IMR-90 (cell line): Measurements from ENCODE around the gene CTNNBIP1. TPM values are rescaled to one million over a fixed set of nuclear protein-coding genes. Genes with fewer than 3 reads are reported as not detected.
A peak's percentile ranks its signal among the peaks of the same experiment; 100 is the strongest.

Experiments
- ATAC-seq: fragments of 200-7000 bp; cut with Tn5 transposase; 2 replicates; pipeline ENCODE4 v1.9.1; 2020; ENCODE audit warnings: low read depth, mild to moderate bottlenecking, moderate library complexity
- BruUV-seq: library from RNA; stranded (reverse); fragments of 400-500 nt; replicated peaks from 2 replicates; lab custom pipeline; 2021; lab: Mats Ljungman, UMichigan
- CTCF ChIA-PET: fragments of 300-600 bp; formaldehyde crosslinking; extraction: SDS; loops from one replicate; lab custom pipeline; 2021; ENCODE audit warnings: antibody characterized with exemption; lab: Yijun Ruan, JAX
- POLR2A ChIA-PET: fragments of 300-600 bp; sonication (Branson Sonifier 250); formaldehyde crosslinking; loops from one replicate; lab custom pipeline; 2022; ENCODE audit warnings: antibody characterized with exemption; ENCODE audit not compliant: unreplicated experiment; lab: Charles Lee
- DNase-seq: peaks from one replicate; pipeline ENCODE4 v3.0.0; 2013
- H2AFZ ChIP-seq: replicated peaks from 2 replicates; pipeline ENCODE3; 2013; ENCODE audit warnings: low read length, mild to moderate bottlenecking; ENCODE audit not compliant: poor library complexity
- H2AK5ac ChIP-seq: 2 replicates; pipeline ENCODE4 v1.6.1; 2013; ENCODE audit warnings: low read depth, low read length, inconsistent platforms
- H2AK9ac ChIP-seq: replicated peaks from 2 replicates; pipeline ENCODE3; 2013; ENCODE audit warnings: mild to moderate bottlenecking, low read depth, low read length, moderate library complexity; ENCODE audit not compliant: poor library complexity
- H2BK120ac ChIP-seq: 2 replicates; pipeline ENCODE4 v1.6.1; 2013; ENCODE audit warnings: low read depth, low read length, inconsistent platforms
- H2BK15ac ChIP-seq: 3 replicates; pipeline ENCODE4 v1.6.1; 2013; ENCODE audit warnings: low read depth, low read length, inconsistent platforms
- H2BK20ac ChIP-seq: 2 replicates; pipeline ENCODE4 v1.6.1; 2013; ENCODE audit warnings: low read depth, mild to moderate bottlenecking, inconsistent platforms, low read length, moderate library complexity
- H2BK5ac ChIP-seq: 2 replicates; pipeline ENCODE4 v1.6.1; 2013; ENCODE audit warnings: mild to moderate bottlenecking, low read depth, low read length, inconsistent platforms; ENCODE audit not compliant: poor library complexity, severe bottlenecking
- H3K14ac ChIP-seq: replicated peaks from 2 replicates; pipeline ENCODE4 v1.6.1; 2013; ENCODE audit warnings: low read depth, low read length, inconsistent platforms
- H3K18ac ChIP-seq: 2 replicates; pipeline ENCODE4 v1.6.1; 2013; ENCODE audit warnings: low read depth, low read length, control low read depth
- H3K23ac ChIP-seq: 2 replicates; pipeline ENCODE4 v1.6.1; 2013; ENCODE audit warnings: low read depth, low read length, inconsistent platforms
- H3K27ac ChIP-seq: 2 replicates; pipeline ENCODE4 v1.5.1; 2013; ENCODE audit warnings: mild to moderate bottlenecking, control low read depth, low read length; ENCODE audit not compliant: insufficient read depth
- H3K27me3 ChIP-seq: 2 replicates; pipeline ENCODE4 v1.6.1; 2013; ENCODE audit warnings: low read length; ENCODE audit not compliant: control insufficient read depth, insufficient read depth
- H3K36me3 ChIP-seq: 2 replicates; pipeline ENCODE4 v1.6.1; 2013; ENCODE audit warnings: low read length, mixed read lengths; ENCODE audit not compliant: control insufficient read depth, insufficient read depth
- H3K4ac ChIP-seq: 2 replicates; pipeline ENCODE4 v1.6.1; 2013; ENCODE audit warnings: low read depth, low read length, inconsistent platforms
- H3K4me1 ChIP-seq: 2 replicates; pipeline ENCODE4 v1.6.1; 2013; ENCODE audit warnings: low read length, mixed read lengths; ENCODE audit not compliant: control insufficient read depth, insufficient read depth
- H3K4me2 ChIP-seq: 2 replicates; pipeline ENCODE4 v1.6.1; 2013; ENCODE audit warnings: low read depth, mild to moderate bottlenecking, control low read depth, low read length, moderate library complexity
- H3K4me3 ChIP-seq: 2 replicates; pipeline ENCODE4 v1.5.1; 2013; ENCODE audit warnings: low read depth, mild to moderate bottlenecking, control low read depth, low read length, moderate library complexity; ENCODE audit not compliant: insufficient read depth
- H3K56ac ChIP-seq: 2 replicates; pipeline ENCODE4 v1.6.1; 2013; ENCODE audit warnings: low read length, inconsistent platforms; ENCODE audit not compliant: insufficient read depth; ENCODE audit errors: extremely low read depth
- H3K79me1 ChIP-seq, 2 experiments: 2 replicates each; pipeline ENCODE4 v1.6.1; 2013; ENCODE audit warnings: low read length in 2 of 2, inconsistent platforms in 1 of 2, low read depth in 1 of 2
- H3K9ac ChIP-seq: 2 replicates; pipeline ENCODE4 v1.6.1; 2013; ENCODE audit warnings: low read depth, low read length, control low read depth
- H3K9me1 ChIP-seq: 2 replicates; pipeline ENCODE4 v1.6.1; 2013; ENCODE audit warnings: low read length, inconsistent platforms; ENCODE audit not compliant: insufficient read depth
- H3K9me3 ChIP-seq: 2 replicates; pipeline ENCODE4 v1.6.1; 2013; ENCODE audit warnings: low read length; ENCODE audit not compliant: control insufficient read depth, insufficient read depth
- H4K20me1 ChIP-seq: 2 replicates; pipeline ENCODE4 v1.6.1; 2013; ENCODE audit warnings: low read length, inconsistent platforms; ENCODE audit not compliant: insufficient read depth
- H4K5ac ChIP-seq: 2 replicates; pipeline ENCODE4 v1.6.1; 2013; ENCODE audit warnings: mild to moderate bottlenecking, low read depth, low read length, control low read depth
- H4K8ac ChIP-seq, 2 experiments: 2 replicates each; pipeline ENCODE4 v1.6.1; 2013; ENCODE audit warnings: low read depth in 2 of 2, low read length in 2 of 2, control low read depth in 1 of 2, inconsistent platforms in 1 of 2
- H4K91ac ChIP-seq: 2 replicates; pipeline ENCODE4 v1.6.1; 2013; ENCODE audit warnings: low read depth, low read length, inconsistent platforms; ENCODE audit not compliant: insufficient read depth
- BHLHE40 ChIP-seq: fragments of 150-350 bp; IDR thresholded peaks from 2 replicates; pipeline ENCODE4 v1.6.1; 2016; ENCODE audit warnings: mild to moderate bottlenecking, low read depth, low read length
- CHD1 ChIP-seq: IDR thresholded peaks from 2 replicates; pipeline ENCODE4 v1.6.1; 2012; ENCODE audit warnings: low read depth, low read length, improper control_type of control experiment
- ELK1 ChIP-seq: fragments of 150-350 bp; IDR thresholded peaks from 2 replicates; pipeline ENCODE4 v1.6.1; 2016; ENCODE audit warnings: low read depth, mild to moderate bottlenecking, low read length, moderate library complexity, borderline replicate concordance
- MAZ ChIP-seq: IDR thresholded peaks from 2 replicates; pipeline ENCODE4 v1.6.1; 2012; ENCODE audit warnings: low read depth, mild to moderate bottlenecking, low read length, improper control_type of control experiment, moderate library complexity, borderline replicate concordance
- MXI1 ChIP-seq: IDR thresholded peaks from 2 replicates; pipeline ENCODE4 v1.6.1; 2012; ENCODE audit warnings: low read depth, mild to moderate bottlenecking, low read length, moderate library complexity, borderline replicate concordance
- NFE2L2 ChIP-seq: fragments of 150-350 bp; IDR thresholded peaks from 2 replicates; pipeline ENCODE4 v1.6.1; 2016; ENCODE audit warnings: low read depth, mild to moderate bottlenecking, low read length
- POLR2A ChIP-seq: IDR thresholded peaks from 2 replicates; pipeline ENCODE4 v1.6.1; 2012; ENCODE audit warnings: mild to moderate bottlenecking, low read depth, low read length
- RAD21 ChIP-seq: IDR thresholded peaks from 2 replicates; pipeline ENCODE4 v1.6.1; 2012; ENCODE audit warnings: low read length, improper control_type of control experiment
- RCOR1 ChIP-seq: IDR thresholded peaks from 2 replicates; pipeline ENCODE4 v1.6.1; 2012; ENCODE audit warnings: mild to moderate bottlenecking, low read length, improper control_type of control experiment; ENCODE audit not compliant: insufficient replicate concordance
- RFX5 ChIP-seq: IDR thresholded peaks from 2 replicates; pipeline ENCODE4 v1.8.0; 2012; ENCODE audit warnings: low read depth, mild to moderate bottlenecking, low read length, moderate library complexity
- SMC3 ChIP-seq: fragments of 150-350 bp; IDR thresholded peaks from 2 replicates; pipeline ENCODE4 v1.6.1; 2016; ENCODE audit warnings: low read depth, mild to moderate bottlenecking, antibody characterized with exemption, low read length, moderate library complexity
- WGBS, 2 experiments: methylation state at CpG; one replicate each; pipeline versions ENCODE4 v1.1.5 to v1.1.7; 2013; ENCODE audit warnings: missing lambda C conversion rate in 2 of 2; ENCODE audit not compliant: insufficient read length in 1 of 2; ENCODE audit errors: extremely low coverage in 2 of 2; 5-methylcytosine and 5-hydroxymethylcytosine counted together
- dilution Hi-C: fragments of 300-500 bp; cut with HindIII; formaldehyde crosslinking; loops from one replicate; pipeline ENCODE4 v1.14.3; 2018; ENCODE audit warnings: low sequenced_read_pairs; ENCODE audit not compliant: unreplicated experiment
- in situ Hi-C: fragments of 300-500 bp; cut with MboI; formaldehyde crosslinking; loops from 3 replicates; pipeline ENCODE4 v1.14.3; 2019; ENCODE audit warnings: low sequenced_read_pairs, inconsistent platforms, mixed read lengths
- intact Hi-C: fragments of 100-400 bp; cut with micrococcal nuclease; formaldehyde crosslinking; loops from 2 replicates; pipeline ENCODE4 v1.10.0; 2022
- polyA plus RNA-seq, 3 experiments: library from polyadenylated mRNA; depleted of rRNA; stranded (reverse); fragments of >200 nt; gene quantifications; 2 replicates each; pipeline ENCODE4 v1.2.3, GENCODE V29; 2012; ENCODE audit warnings: low replicate concordance in 1 of 3
- total RNA-seq: library from RNA; depleted of rRNA; stranded (reverse); fragments of >200 nt; gene quantifications from 2 replicates; pipeline ENCODE4 v1.2.3, GENCODE V29; 2012

CTNNBIP1 gene
- total and polyA plus RNA-seq, 2 of the 4 experiments (the other 2 are of a cell fraction): 24.7 to 28.5 TPM

- intact Hi-C loops: no loop called here
- dilution Hi-C loops: no loop called here
- 61% methylated on average over 3 of the region's 11 CpGs; no CpG with 5 or more reads in 1 of the 2 experiments for WGBS, 2 experiments
Measured at GRCh38 chr1:9872430-9873165, 37.5 kb downstream of the CTNNBIP1 start.

More at GRCh38 chr1:9872430-9873165, 37.5 kb downstream of the CTNNBIP1 start:
- in situ Hi-C loops: loop anchor here (5.0 kb wide), 1 partner anchor 70 kb away; the partner anchor contains the start of genes LZIC and NMNAT1
- Histone ChIP-seq H2BK5ac (no peak overlapping the region), H3K36me3 (peaks cover 11% of the 10 kb centered on the region; the same call in 1 of the 2 replicates), H3K4me2 (no peak overlapping the region), H3K9ac (no peak overlapping the region), H4K5ac (no peak overlapping the region), H2BK120ac (no peak overlapping the region), H3K27me3 (no peaks in the 10 kb centered on the region), H3K4me1 (peaks cover 5% of the 10 kb centered on the region), H3K4me3 (no peak overlapping the region), H3K18ac (no peak overlapping the region), H3K4ac (no peak overlapping the region), H3K27ac (no peak overlapping the region), H3K23ac (no peak overlapping the region), H3K56ac (no peak overlapping the region), H2AK5ac (no peak overlapping the region), H2BK15ac (no peak overlapping the region), H2BK20ac (no peak overlapping the region), H2AK9ac (peak overlapping the region; percentile 44), H3K14ac (0 out of 2 replicates have a peak overlapping the region, but pooled peaks have one; percentile 4), H4K91ac (no peak overlapping the region), H2AFZ (peak overlapping the region; percentile 40), H4K8ac (no peak overlapping the region), H4K20me1 (no peaks in the 10 kb centered on the region), H3K79me1 (peaks cover 0 to 3% of the 10 kb centered on the region in 2 experiments; a peak in 2 of 4 replicates), H3K9me1 (no peaks in the 10 kb centered on the region), H3K9me3 (no peaks in the 10 kb centered on the region)
- DNase-seq (peak; percentile 68), ATAC-seq (peak; percentile 52)
- TF ChIP-seq BHLHE40: no peak
- no peak for TF ChIP-seq SMC3
- no peak; the same call in 1 of the 2 replicates for TF ChIP-seq MAZ
- no peak for TF ChIP-seq POLR2A
- no peak for TF ChIP-seq RCOR1
- no peak for TF ChIP-seq CHD1
- TF ChIP-seq ELK1: no peak
- TF ChIP-seq NFE2L2: no peak
- TF ChIP-seq MXI1: no peak
- TF ChIP-seq RAD21: no peak
- no peak for TF ChIP-seq RFX5
- CTCF ChIA-PET: interaction anchor here (1.1 kb wide), 1 partner anchor 41 kb away, joined by 3 read pairs; no protein-coding TSS in a partner anchor
- POLR2A ChIA-PET: interaction anchor here (1.0 kb wide), 1 partner anchor 70 kb away, joined by 3 read pairs; the partner anchor contains the start of genes LZIC and NMNAT1
- no TSS peak for BruUV-seq
